CD4-positive, alpha-beta T cell treated with Interleukin-4 for 4 hours (primary cell): Measurements from ENCODE around the gene ZNF346.
"Not testable (repeated sequence)": the region's sequence is repeated elsewhere in the genome, so short reads cannot be mapped to it uniquely, and the experiment has no call there.

ENCODE experiments used
- DNase-seq: peaks from one replicate; pipeline ENCODE4 v3.0.0-alpha.2; 2020

ZNF346 gene, protein sequence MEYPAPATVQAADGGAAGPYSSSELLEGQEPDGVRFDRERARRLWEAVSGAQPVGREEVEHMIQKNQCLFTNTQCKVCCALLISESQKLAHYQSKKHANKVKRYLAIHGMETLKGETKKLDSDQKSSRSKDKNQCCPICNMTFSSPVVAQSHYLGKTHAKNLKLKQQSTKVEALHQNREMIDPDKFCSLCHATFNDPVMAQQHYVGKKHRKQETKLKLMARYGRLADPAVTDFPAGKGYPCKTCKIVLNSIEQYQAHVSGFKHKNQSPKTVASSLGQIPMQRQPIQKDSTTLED

DNA sequence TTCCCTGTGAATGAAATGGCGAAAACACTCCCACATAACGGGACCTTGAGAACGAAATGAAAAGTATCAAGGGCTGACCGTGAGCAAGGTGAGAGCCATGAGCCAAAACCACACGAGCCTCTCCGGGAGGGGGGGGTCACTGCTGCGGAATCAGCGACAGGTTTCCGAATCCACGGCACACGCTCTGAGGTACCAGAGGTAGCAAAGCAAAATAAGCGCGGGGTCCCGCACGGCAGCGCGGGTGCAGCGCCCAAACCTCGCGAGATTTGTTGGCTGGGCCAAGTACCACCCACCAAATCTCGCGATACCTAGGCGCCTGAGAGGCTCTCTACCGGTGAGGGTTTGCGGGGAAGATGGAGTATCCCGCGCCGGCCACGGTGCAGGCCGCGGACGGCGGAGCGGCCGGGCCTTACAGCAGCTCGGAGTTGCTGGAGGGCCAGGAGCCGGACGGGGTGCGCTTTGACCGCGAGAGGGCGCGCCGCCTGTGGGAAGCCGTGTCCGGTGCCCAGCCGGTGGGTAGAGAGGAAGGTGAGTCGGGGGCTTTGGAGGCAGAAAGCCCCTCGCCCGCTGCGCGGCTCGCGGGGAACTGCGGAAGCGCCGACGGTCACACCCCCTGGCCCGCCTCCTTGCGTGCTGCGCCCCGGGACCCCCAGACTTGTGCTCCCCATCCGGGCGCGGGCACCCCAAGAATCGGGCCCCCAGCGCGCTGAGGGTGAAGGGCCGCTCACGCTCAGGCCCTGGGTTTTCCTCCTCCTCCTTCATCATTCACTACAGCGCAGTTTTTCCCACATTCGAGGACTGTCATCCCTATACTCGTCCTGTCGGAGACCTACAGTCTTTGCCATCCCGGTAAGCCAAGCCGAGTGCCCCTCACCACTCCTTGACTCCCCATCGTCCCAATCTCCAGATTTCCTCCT, at the start of gene ZNF346:
Gene ZNF346, plus strand, starts transcription at position 311 of the 917 bp plus-strand sequence. Its CDS starts 43 bp downstream, at position 354.
- DNase-seq, result peak; percentile 92

DNA sequence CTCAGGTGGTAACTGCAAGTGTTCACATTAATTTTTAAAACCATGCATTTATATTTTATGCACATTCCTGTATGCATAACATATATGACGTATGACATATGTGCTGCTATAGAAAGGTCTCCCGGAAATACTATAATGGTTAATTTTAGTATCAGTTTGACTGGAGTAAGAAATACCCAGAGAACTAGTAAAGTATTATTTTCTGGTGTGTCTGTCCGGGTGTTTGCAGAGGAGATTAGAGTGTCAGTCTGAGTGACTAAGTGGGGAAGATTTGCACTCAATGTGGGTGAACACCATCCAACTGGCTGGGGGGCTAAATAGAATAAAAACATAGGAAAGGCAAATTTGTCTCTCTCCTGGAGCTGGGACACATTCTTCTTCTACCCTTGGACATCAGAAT, 42.8 kb upstream of the ZNF346 start:
- no peak for DNase-seq

DNA sequence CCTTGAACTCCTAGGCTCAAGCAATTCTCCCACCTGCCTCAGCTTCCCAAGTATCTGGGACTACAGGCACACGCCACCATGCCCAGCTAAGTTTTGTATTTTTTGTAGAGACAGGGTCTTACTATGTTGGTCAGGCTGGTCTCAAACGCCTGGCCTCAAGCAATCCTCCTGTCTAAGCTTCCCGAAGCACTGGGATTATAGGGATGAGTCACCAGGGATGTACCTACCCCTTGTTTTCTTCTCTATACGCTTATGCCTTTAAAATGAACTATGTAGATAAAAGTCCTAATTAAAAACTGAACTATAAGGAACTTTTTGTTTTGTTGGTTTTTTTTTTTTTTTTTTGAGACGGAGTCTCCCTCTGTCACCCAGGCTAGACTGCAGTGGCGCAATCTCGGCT, 41.7 kb upstream of the ZNF346 start:
- no peak for DNase-seq

DNA sequence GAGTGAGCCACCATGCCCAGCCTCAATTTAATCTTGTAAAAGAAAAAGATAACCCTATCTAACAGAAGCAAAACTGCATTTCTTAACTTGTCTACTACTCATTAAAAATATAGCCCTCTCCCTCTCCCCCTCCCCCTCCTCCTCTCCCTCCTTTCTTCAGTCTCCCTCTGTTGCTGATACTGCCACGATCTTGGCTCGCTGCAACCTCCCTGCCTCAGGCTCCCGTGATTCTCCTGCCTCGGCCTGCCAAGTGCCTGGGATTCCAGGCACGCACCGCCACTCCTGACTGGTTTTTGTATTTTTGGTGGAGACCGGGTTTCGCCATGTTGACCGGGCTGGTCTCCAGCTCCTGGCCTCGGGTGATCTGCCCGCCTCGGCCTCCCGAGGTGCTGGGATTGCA, 39.4 kb upstream of the ZNF346 start:
- DNase-seq, result not testable (repeated sequence)

DNA sequence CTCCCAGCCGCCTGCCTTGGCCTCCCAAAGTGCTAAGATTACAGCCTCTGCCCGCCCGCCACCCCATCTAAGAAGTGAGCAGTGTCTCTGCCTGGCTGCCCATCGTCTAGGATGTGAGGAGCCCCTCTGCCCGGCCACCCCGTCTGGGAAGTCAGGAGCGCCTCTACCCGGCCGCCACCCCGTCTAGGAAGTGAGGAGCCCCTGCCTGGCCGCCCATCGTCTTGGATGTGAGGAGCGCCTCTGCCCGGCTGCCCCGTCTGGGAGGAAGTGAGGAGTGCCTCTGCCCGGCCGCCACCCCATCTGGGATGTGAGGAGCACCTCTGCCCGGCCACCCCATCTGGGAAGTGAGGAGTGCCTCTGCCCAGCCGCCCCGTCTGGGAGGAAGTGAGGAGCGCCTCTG, 38.9 kb upstream of the ZNF346 start:
- DNase-seq, result not testable (repeated sequence)

DNA sequence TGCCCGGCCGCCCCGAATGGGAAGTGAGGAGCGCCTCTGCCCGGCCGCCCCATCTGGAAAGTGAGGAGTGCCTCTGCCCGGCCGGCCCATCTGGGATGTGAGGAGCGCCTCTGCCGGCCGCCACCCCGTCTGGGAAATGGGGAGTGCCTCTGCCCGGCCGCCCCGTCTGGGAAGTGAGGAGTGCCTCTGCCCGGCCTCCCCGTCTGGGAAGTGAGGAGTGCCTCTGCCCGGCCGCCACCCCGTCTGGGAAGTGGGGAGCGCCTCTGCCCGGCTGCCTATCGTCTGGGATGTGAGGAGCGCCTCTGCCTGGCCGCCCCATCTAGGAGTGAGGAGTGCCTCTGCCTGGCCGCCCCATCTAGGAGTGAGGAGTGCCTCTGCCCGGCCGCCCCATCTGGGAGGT, 38.3 kb upstream of the ZNF346 start:
- not testable (repeated sequence) for DNase-seq

DNA sequence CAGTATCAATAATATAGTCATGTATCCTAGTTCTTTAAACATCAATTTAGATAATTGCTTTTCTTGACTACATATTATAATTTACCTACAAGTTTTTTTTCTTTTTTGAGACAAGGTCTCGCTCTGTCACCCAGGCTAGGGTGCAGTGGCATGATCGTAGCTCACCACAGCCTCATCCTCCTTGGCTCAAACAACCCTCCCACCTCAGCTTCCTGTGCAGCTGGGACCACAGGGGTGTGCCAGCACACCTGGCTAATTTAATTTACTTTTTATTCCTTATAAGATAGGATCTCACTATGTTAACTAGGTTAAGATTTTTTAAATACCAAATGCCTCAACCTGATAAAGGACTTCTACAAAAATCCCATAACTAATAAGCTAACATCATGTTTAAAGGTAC, 37.0 kb upstream of the ZNF346 start:
- peak; percentile 45 for DNase-seq

DNA sequence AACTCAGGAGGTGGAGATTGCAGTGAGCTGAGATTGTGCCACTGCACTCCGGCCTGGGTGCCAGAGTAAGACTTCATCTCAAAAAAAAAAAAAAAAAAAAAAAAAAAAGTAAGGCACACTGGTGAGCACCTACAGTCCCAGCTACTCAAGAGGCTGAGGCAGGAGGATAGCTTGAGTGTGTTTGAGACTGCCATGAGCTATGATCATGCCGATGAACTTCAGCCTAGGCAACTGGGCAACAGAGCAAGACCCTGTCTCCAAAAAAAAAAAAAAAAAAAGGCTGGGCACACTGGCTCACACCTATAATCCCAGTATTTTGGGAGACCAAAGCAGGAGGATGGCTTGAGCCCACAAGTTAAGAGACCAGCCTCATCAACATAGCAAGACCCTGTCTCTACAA, 36.2 kb upstream of the ZNF346 start:
- DNase-seq, result no peak

DNA sequence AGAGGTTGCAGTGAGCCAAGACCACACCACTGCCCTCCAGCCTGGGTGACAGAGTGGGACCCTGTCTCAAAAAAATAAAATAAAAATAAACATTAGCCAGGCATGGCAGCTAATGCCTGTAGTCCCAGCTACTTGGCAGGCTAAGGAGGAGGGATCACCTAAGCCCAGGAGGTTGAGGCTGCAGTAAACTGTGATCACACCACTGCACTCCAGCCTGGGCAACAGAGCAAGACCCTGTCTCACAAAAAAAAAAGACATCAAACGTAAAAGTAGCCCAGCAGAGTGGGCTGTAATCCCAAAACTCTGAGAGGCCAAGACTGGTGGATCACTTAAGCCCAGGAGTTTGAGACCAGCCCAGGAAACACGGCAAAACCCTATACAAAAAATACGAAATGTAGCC, 34.9 kb upstream of the ZNF346 start:
- DNase-seq, result no peak

DNA sequence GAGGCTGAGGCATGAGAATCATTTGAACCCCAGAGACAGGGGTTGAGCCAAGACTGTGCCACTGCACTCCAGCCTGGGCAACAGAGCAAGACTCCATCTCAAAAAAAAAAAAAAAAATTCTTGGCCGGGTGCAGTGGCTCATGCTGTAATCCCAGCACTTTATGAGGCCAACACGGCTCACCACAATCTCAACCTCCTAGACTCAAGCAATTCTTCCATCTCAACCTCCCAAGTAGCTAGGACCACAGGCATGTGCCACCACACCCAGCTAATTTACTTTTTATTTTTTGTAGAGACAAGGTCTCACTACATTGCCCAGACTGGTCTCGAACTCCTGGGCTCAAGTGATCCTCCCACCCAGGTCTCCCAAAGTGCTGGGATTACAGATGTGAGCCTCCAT, 29.4 kb upstream of the ZNF346 start:
- not testable (repeated sequence) for DNase-seq

DNA sequence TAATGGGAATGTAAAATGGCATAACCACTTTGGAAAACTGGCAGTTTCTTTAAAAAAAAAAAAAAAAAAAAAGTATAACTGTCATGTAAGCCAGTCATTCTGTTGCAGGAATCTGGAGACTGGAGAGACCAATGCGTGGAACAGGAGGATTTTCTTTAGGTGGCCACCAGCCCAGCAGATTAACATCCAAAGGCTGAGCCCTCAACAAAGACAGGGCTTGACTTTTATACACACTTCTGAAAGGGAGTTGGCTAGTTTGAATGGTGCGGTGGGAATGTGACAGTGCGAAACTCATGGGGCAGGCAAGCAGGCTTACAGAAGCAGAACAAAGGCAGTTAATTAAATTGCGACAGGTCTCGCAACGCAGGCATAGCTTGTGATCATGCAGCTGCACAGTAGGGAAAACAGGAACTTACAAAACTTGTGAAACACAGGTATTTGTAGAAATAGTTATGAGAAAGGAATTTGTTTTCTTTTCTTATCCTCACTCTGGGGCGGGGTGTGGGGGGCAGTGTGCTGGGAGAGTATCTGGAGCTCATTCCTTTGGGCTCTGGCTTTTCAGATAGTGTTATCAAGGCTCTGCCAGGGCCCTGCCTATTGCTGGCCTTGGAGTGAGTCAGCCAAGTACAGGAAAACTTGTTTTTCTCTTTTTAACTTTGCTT, 27.9 kb upstream of the ZNF346 start:
- DNase-seq, result no peak

DNA sequence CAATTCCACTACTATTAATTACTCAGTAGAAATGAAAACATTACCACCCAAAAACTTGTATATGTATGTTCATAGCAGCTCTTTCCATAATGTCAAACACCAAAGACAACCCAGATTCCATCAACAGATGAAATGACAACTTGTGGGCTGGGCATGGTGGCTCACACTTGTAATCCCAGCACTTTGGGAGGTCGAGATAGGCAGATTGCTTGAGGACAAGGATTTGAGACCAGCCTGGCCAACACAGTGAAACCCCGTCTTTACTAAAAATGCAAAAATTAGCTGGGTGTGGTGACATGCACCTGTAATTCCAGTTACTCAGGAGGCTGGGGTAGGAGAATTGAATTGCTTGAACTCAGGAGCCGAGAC, 27.4 kb upstream of the ZNF346 start:
- no peak for DNase-seq

DNA sequence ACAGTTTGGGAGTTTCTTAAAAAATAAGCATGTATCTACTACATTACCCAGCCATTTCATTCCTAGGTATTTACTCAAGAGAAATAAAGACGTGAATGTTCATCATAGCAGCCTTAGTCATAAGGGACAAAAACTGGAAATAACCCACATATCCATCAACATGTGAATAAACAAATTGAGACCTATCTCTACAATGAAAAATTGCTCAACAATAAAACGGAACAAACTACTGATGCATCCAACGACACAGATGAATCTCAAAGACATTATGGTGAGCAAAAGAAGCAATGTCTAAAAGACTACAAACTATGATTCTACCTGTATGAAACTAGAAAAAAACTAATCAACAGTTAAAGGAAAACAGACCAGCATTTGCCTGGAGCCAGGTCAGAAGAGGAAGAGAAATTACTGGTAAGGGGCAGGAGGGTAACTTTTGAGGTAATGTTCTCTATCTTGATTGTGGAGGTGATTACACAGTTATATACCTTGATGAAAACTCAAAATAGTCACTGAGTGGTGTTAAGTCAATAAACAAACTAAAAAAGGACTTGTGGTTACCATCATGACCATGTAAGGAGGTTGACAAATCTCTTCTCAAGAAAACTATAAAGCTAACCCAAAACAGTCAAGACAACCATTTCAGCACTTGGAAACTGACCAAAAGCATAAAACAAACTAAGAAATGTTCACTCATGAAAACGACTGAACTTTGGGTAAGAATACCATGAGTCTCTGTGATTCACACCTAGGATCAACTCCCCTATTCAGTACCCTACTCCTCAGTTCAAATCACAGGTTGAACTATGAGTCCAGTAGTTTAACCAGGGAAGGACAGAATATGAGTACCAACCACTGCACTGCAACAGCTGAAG, 26.4 kb upstream of the ZNF346 start:
- DNase-seq, result peak; percentile 47

DNA sequence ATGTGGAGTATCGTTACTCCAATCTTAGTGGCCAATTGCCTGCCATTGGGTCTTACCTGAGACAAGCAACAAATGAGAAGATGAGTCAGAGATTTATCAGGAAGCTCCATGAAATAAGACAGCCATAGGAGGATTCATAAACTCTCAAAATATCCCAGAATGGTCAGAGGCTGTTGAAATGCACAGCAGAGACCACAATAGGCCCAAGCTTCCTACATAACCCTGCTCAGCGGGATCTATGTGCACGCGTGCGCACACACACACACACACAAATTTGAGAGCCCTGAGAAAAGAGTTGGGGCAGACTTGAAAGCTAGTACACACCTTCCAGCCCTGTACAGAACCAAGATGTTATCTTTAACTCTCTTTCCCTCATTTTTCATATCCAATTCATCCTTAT, 25.7 kb upstream of the ZNF346 start:
- DNase-seq, result no peak

DNA sequence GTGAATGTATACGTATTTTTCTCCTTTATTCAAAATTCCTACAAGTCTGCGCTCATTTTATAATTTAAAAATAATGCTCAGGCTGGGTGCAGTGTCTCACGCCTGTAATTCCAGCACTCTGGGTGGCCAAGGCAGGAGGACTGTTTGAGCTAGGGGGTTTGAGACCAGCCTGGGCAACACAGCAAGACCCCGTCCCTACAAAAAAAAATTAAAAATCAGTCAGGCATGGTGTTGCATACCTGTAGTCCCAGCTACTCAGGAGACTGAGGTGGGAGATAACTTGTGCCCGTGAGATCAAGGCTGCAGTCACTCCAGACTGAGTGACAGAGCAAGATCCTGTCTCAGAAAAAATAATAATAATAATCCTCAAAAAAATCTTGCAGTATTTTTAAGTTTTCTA, 23.7 kb upstream of the ZNF346 start:
- DNase-seq, result no peak

DNA sequence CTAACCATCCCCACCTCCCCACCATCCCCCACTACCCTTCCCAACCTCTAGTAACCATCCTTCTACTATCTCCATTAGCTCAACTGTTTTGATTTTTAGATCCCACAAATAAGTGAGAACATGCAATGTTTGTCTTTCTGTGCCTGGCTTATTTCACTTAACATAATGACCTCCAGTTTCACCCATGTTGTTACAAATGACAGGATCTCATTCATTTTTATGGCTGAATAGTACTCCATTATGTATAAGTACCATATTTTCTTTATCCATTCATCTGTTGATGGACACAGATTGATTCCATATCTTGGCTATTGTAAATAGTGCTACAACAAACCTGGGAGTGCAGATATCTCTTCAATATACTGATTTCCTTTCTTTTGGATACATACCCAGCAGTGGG, 23.0 kb upstream of the ZNF346 start:
- not testable (repeated sequence) for DNase-seq

DNA sequence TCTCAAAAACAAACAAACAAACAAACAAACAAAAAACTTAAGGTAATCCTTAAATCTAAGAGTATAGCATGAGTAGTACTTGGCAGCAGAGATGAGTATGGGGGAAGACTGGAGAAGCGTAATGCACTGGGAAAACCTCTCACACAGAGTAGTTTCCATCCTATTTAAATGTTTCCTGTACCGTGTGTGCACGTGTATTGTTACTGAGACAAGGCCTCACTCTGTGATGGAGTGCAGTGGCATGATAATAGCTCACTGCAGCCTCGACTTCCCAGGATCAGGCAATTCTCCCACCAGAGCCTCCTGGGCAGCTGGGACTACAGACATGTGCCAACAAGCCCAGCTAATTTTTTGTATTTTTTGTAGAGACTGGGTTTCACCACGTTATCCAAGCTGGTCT, 18.8 kb upstream of the ZNF346 start:
- DNase-seq, result no peak

DNA sequence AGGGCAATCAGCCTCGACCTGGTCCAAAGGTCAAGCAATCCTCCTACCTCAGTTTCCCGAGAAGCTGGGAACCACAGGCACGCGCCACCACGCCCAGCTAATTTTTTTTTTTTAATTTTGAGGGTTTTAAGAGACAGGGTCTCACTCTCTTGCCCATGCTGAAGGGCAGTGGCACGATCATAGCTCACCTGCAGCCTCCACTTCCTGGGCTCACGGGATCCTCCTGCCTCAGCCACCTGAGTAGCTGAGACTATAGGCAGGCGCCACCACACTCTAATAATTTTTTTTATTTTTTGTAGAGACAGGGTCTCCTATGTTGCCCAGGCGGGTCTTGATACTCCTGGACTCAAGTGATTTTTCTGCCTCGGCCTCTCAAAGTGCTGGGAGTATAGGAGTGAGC, 17.5 kb upstream of the ZNF346 start:
- no peak for DNase-seq

DNA sequence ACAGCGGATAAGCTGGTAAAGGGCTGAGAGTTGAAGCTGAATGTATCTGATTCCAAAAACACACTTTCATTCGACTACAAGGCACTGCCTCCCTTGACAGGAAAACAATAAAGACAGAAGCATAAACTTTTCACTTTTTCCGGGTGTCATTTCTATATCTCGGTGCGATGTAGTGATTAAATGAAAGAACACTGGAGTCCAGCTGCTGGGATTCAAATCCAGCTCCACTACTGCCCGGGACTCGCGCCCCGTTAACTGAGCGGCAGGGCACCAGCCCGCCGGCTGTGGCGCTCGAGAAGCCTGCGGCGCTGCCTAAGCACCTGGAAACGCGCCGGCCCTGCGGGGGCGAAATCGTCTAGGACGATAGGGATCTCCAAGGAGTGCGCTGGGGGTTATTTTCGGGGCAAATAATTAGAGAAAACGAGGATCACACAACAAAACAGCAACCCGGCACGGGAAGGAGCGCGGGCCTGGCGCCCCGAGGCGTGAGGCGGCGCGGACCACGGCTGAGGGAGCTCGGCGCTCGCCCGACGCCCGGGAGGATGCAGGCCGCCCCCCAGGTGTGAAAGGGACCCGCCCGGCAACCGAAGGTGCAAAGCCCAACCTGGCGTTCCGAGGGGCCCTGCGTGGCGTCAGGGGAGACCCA, 16.8 kb upstream of the ZNF346 start:
- DNase-seq, result peak; percentile 42

DNA sequence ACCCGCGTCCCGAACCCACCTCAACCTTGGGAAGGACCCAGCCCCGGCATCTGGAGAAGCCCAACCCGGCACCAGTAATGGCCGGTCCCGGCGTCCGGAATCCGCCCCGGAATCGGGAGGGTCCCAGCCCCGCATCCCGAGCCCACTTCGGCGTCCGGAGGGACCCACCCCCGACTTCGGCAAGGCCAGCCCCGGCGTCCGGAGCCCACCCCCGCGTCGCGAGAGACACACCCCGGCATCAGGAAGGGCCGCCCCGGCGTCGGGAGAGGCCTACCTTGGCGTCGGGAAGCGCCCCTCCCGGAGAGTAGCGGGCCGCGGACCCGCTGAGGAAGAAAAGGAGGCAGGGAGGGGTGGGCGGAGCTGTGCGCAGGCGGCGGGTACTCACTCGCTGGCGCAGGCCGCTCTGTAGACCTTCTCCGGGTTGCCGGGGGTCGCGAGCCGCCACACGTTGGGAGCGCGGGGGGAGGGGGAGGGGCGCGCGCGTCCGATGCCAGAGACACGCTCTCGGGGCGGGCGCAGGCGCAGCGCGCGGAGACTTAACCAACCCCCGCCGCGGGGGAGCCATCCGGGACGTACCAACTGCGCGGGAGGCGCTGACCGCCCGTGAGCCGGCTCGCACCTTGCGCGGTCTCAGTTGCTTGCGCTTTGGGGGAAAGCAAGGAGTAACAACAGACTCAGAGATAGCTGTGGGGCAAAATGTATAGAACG, 16.1 kb upstream of the ZNF346 start, which contains the start of gene UIMC1:
Gene UIMC1, minus strand, starts transcription at position 515 of the 708 bp plus-strand sequence. CDS start 24,164 bp downstream, outside the sequence.
- peak; percentile 92 for DNase-seq

DNA sequence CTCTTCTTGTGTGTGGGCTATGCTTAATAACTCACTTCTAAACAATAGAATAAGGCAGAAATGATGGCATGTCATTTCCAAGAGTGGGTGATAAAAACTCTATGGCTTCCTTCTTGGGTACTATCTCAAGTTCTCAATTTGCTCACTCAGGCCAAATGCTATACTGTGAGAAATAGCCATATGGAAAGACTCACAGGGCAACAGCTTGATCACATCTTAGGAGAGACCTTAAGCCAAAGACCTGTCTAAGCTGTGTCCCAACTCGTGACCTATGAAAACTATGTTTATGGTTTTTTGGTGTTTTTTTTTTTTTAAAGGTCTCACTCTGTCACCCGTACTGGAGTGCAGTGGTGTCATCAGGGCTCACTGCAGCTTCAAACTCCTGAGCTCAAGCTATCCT, 13.8 kb upstream of the ZNF346 start:
- DNase-seq, result no peak
